ENCODE data around the gene OTOL1. TPM values are rescaled to one million over a fixed set of nuclear protein-coding genes. Genes with fewer than 3 reads are reported as not detected.
"Not testable (repeated sequence)": the region's sequence is repeated elsewhere in the genome, so short reads cannot be mapped to it uniquely, and the experiment has no call there.

The OTOL1 gene
- not detected for polyA plus RNA-seq (ENCODE audit: insufficient read length)

DNA sequence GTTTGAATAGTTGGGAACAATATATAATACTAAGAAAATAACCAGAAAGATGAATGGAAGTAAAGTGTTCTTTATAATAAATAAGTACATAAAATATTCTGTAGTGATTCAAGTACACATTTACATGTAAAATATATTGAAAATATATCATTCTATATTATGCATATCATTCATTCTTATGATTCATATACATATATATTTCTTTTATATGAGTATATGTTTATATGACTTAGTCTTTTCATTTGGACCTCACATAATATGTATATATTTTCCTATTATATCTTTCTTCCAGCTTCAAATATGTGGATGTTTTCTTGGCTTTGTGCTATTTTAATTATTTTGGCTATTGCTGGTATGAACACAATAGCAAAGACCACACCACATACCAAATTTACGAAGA is at the start of gene OTOL1:
OTOL1 (plus strand) TSS at position 301 of the 400 bp plus-strand sequence; CDS start at position 301, 0 bp downstream.
- DNase-seq (ENCODE audit: low read depth), result no peak

DNA sequence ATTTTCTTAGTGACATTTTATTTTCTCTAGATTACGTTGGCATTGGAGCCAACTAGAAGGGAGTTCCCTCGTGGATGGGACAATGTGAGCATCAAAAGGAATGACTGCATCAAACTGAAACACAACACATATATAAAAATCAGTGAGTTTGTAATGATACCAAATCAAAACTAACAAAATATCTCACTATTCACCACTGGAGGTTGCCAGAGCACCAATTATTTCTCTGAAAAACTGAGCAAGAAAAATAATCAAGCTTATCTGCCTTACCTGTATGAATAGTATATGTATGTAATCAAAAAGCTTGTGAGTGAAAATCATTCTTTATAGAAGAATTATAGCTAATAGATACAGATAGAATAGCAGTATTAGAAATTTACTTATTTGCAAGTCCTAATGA is 46.8 kb upstream of the OTOL1 start:
- no peak for DNase-seq (ENCODE audit: low read depth)

DNA sequence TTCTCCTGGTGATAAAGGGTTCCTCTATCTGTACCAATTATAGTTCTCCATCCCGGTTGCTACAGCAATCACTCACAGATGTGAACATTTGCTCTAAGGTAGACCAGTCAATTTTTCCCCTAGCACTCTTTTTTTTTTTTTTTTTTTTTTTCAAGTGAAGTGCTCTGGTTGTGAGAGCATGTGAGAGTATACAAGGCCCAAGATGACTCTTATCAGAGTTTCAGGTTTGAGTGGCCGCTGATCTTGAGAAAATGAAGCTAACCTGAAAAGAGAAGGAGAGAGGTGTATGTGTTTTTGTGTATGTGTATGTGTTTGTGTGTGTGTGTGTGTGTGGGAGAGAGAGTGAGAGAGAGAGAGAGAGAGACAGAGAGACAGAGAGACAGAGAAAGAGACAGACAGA is 44.4 kb upstream of the OTOL1 start:
- DNase-seq (ENCODE audit: low read depth), result no peak

DNA sequence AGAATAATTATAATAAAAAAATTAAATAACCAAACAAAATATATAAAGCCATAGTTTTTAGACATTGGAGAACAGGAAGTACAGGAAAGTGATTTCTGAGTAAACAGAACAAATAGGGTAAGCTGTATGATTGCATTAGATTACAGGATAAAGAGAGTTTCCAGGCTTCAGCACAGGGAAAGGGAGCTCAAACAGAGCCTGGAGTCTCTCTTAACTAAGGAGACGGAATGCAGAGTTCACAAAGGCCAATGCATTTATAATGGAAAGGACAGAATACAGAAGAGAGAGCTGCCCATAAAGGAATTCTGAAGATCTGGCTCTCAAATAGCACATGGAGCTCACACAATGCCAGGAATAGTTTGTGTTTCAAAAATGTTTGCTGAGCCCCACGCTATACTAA is 42.0 kb upstream of the OTOL1 start:
- no peak for DNase-seq (ENCODE audit: low read depth)

DNA sequence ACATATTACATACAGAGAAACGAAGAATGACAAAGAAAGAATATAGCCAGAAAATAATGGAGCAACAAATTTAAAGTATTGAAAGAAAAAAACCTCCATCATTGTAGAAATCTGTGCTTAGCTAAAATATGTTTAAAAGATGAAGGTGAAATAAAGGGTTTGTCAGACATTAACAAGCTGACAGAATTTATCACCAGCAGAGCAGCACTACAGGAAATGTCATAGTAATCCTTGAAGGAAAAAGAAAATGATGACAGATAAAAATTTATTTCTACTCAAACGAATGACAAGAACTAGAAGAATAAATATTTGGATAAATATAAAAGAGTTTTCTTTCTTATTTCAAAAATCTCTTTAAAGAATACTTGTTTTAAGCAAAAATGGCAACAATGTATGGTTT is 40.6 kb upstream of the OTOL1 start:
- DNase-seq (ENCODE audit: low read depth), result no peak

DNA sequence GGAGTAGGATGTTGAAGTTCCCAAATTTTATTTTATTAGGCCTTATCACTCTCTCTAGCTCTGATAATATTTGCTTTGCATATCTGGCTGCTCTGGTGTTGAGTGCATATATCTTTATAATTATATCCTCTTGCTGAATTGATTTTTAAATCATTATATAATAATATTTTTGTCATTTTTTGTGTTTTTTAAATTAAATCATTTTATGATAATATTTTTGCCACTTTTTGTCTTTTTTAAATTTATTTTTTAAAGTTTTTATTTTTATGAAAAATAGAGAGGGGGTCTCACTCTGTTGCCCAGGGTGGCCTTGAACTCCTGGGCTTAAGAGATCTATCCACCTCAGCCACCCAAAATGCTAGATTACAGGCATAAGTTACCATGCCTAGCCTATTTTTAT is 34.5 kb upstream of the OTOL1 start:
- DNase-seq (ENCODE audit: low read depth), result no peak

DNA sequence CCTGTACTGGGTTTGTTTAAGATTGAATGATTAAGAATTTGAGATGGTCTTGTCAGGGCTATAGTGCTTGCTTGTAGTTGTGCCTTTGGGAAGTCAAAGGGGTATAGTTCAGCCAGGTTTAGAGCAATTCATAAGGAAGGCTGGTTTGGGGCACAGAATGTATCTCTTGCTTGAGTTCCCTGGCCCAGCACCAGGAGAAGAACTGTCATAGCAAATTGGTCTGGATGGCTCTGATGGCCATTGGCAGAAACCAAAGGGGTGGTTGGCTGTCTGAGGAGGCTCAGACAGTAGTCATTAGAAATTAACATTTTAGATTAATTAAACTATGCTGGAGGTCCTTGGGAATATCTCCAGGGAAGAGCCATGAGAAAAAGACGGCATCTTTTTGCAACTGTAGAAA is 25.4 kb upstream of the OTOL1 start:
- DNase-seq (ENCODE audit: low read depth), result no peak

DNA sequence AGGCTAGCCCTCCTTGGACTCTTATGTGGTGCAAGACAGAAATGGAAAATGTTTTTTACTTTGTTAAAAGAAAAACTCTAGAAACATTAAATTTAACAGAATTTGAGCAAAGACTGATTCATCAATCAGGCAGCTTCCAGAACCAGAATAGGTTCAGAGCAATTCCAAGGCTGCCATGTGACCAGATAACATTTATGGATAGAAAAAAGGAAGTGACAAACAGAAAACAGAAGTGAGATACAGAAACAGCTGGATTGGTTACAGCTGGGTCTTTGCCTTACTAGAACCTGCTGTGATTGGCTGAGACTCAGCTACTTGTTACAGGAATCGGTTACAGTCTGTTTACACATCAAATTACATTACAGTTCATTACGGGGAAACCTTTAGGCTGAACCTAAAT is 22.5 kb upstream of the OTOL1 start:
- DNase-seq (ENCODE audit: low read depth), result no peak

DNA sequence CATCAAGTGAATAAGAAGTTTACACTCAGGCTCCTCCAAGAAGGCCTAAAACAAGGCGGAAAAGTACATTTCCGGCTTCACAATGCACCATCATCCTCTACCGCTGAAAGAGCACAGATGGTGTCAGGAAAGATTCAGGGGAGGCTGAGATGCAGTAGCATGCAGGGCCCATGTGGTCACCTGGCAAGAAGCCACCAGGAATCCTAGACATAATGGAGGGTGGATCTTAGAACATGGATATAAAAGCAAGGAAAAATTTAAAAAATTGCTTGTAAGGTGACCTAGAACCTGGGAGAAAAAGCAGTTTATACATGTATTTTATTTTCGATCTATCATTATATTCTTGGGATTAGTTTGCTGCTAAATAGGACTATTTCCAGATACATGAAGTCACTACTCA is 21.9 kb upstream of the OTOL1 start:
- no peak for DNase-seq (ENCODE audit: low read depth)

DNA sequence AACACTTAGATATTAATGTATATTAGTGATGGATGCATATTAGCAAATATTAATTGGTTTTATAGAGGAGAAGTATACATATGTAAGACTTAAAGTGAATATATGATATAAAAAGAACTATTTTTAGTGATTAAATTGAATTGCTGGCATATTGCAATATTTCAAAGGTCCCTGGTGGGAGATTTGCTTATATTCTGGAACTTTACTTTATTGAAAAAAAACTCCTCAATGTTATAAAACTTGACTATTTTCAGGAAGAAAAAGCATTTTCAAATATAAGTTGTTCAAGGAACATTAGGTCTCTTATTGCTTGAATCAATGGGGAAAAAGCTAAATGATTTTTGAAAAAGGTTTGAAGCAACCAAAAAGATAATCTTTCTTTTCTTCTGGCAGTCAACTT is 21.4 kb upstream of the OTOL1 start:
- DNase-seq (ENCODE audit: low read depth), result no peak

DNA sequence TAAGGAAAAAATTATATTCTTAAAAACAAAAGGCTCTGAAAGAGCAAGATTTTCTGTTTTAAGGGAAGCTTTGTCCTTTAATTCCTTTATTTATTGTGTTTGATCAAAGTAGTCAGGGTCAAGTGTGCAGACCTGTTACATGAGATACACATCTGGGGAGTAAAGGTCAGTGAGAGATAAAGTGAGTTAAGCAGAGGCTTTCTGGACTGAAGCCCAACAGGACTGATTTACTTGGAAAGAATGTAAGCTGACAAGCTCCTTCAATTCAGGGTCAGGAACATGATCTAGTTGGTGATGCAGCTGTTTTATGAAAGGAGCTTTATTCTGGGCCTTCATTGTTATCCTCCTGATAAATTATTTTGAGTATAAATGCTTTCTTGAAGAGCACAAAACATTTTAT is 20.7 kb upstream of the OTOL1 start:
- DNase-seq (ENCODE audit: low read depth), result no peak

DNA sequence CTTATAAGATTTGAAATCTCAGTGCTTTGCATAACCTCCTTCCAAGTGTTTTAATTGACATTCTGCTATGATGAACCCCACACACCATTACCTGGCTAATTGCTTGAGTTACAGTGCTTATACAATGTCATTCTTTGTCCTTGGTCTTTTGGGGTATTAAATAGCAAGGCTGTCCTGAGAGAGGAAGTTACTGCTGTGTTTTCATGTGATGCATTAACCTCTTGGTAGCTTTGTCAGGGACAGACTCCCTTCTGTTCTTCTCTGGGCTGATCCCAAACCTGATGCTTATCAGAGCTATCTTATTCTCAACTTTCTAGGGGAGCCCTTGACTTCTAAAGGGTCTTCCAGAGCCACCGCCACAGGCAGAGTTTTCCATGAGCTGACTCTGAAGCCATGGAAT is 12.4 kb upstream of the OTOL1 start:
- no peak for DNase-seq (ENCODE audit: low read depth)

DNA sequence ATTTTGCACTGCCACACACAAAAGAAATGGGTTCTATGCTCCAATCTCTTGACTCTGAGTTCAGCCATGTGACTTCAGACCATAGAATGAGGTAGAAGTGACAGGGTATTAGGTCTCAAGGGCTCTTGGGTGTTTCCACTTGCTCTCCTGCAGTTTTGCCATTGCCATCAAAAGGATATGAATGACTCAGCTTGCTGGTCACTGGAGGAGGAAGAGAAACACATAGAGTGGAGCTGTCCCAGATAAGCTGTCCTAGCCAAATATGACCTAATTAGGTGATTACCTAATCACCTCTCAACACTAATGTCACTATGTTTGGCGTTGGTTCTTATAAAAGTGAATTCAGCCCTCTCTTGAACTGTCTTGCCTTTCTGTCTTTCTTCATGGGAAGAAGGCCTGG is 8.3 kb upstream of the OTOL1 start:
- not testable (repeated sequence) for DNase-seq (ENCODE audit: low read depth)

DNA sequence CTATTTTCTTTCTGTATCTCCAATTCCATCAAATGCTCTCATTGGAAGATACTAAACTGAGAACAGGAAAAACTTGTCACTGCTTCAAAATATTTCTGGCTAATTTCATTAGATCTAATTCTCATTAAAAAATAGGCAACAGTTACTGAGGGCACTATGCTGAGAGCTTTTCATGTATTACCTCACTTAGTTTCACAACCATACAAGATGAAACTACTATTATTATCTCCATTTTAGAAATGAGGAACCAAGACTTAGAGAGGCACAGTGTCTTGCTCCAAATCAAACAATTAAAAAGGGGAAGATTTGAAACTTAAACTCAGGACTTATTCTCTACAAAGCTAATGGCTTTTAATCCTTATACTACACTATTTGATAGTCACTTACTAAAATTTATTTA is 7.2 kb upstream of the OTOL1 start:
- DNase-seq (ENCODE audit: low read depth), result no peak

DNA sequence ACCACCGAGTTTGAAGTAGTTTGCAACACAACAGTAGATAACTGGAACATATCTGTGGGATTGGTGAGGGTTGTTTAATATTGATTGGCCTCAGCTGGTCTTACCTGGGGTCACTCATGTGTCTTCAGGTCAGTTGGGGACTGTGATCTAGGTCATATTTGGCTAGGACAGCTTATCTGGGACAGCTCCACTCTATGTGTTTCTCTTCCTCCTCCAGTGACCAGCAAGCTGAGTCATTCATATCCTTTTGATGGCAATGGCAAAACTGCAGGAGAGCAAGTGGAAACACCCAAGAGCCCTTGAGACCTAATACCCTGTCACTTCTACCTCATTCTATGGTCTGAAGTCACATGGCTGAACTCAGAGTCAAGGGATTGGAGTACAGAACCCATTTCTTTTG is 5.8 kb upstream of the OTOL1 start:
- not testable (repeated sequence) for DNase-seq (ENCODE audit: low read depth)

DNA sequence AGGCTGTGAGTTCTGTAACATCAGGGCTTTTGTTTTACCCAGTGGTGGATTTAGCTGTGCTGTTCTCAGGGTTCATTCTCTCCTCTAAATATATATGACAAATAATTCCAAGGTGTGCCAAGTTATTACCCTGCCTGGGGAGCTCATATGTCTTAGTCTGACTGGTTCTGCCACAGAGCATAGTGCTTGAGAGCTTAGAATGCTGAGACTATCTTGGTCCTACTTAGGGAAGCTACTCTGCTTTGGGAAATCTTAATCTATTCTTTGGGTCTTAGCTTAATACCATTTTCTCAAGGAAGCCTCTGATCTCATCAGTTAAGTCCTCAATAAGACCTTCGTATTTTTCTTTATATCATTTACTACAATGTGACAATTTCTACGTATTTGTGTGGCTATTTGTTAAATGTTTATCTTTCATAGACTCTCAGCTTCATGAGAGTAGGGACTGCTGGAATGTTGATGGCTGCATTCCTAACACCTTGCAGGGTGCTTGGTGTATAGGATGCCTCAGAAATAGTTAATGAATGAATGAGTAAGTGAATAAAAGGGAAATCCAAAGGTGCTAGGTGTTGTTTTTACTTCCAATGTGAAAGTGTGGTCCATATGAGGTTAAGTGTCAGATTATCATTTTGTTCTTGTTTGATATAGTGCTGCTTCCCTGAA is 1.8 kb downstream of the OTOL1 start:
- DNase-seq (ENCODE audit: low read depth), result no peak

DNA sequence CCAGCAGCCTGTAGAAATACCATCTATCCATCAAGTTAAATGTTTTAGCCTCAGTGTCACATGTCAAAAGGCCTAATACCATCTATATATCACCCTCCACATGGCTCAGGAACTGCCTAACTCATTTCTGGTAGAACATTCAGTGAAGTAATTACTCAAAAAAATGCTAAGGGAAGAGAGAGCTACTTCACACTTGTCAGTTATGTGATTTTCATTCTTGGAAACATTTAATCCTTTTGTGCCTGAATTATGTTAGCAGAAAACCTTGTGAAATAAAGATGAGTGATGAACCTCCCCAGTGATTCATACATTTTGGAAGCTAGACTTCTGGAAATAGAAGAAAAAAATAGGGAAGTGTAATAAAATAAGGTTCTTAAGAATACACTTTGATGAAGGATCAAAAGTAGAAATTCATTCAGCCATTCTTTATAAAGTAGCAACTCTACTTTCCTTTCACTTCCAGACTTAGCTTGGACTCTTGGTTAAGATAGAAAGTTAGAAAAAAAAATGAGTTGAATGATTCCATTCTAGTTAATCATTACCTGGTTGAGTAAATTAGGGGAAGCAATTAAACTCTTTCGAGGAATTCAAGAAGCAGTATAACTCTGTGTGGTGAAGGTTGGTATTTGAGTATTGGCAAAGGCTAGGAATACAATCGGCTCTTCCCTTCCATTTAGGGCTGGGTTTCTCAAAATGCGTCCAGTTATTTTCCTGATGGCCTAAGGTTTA is 3.6 kb downstream of the OTOL1 start:
- no peak for DNase-seq (ENCODE audit: low read depth)

DNA sequence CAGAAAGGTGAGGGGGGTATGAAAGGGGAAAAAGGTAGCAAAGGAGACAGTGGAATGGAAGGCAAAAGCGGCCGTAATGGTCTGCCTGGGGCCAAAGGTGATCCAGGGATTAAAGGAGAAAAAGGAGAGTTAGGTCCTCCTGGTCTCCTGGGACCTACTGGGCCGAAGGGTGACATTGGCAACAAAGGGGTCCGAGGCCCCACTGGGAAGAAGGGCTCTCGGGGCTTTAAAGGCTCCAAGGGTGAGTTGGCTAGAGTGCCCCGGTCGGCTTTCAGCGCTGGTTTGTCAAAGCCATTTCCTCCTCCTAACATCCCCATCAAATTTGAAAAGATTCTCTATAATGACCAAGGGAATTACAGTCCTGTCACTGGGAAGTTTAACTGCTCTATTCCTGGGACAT is 6.7 kb downstream of the OTOL1 start:
- DNase-seq (ENCODE audit: low read depth), result no peak

DNA sequence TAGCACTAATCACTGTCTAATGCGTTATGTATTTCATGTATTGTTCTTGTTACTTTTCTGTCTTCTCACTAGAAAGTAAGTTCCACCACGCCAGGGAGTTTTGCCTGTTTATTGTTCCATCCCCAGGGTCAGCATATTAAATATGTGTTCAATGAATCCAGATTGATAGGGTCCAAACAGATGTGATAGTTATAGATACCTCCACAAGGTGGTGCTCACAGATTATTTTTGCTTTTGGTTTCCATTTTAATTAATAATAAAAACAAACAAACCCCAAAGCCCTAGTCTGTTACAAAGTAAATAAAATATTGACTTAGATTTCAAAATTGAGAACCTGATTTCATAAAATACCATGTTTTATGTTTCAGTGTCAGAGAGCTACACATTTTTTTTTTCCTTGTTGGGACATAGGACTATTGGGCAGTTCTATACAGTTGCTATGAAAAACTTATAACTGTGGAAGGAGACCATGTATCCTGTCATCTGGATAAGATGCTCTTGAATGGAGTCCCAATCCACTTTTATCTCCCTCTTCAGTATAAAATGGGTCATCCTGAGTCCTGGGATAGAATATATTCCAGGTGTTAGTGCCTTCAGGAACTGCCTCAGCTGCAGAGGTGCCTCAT is 12.4 kb downstream of the OTOL1 start:
- DNase-seq (ENCODE audit: low read depth), result peak; percentile 14

DNA sequence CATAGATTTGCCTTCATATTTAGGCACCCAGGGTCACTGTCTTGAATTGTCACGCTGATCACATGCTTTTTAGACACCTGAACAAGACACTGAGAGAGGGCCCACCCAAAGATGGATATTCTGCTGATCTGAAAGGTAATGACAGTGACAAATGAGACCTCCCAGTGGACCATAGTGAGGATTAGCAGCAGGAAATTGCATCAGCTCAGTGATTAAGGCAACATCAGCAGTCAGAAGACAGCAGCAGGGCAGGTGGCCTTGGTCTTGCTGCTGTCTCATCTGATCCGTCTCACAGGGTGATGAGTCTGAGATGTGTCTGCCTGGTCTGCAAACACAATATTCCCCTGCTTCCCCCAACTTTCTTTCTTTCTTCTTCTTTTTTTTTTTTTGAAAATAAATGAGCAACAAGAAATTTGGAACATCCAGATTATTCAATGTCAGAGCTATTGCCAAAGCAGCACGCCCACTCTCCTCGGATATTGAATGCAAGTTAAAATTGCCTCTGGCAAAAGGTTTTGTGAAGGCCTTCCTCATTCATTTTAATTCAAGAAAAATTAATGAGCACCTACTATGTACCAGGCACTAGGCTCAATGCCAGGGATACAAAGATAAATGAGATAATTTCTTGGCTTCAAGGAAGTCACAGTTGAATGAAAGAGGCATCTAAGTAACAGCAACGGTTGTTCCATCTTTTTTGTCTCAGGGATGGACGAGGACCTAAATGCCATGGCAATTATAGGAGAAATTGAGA is 14.1 kb downstream of the OTOL1 start:
- DNase-seq (ENCODE audit: low read depth), result no peak

DNA sequence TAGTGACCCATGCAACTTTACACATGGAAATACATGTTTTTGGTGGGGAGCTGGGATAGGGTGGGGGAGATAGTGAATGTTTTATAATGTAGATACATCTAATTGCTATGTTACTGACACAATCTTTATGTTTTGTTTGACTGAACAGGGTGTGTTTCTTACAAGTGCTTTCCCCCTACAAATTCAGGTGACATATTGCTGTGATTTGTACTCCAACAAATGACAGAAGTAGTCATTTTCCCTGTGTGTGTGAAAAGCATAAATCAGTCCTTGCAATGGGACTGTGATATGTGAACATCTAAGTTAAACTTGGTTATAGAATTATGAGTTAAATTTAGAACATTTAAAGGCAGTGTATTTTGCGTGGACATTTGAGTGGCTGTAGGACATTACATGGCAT is 27.3 kb downstream of the OTOL1 start:
- DNase-seq (ENCODE audit: low read depth), result no peak

DNA sequence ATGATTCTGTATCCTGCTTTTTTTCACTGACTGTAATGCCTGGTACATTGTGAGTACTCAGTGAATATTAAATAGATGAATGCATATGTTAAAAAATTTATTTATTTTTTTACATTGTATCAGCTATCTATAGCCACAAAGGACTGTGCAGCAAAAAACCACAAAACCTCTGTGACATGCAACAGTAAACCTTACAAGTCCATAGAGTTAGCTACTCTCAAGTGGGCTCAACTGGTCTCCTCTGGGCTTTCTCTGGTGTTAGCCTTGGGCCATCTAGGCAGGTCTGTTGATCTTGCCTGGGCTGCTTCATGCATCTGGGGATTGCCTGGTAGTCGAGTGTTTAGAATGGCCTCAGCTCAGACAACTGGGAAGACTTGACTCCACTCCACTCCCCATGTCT is 35.3 kb downstream of the OTOL1 start:
- no peak for DNase-seq (ENCODE audit: low read depth)

Measured in forelimb muscle (tissue), 1 donor.